Renal pelvis (tissue), 4 donors: ENCODE measurements around the gene ANKDD1A. TPM values are rescaled to one million over a fixed set of nuclear protein-coding genes. Genes with fewer than 3 reads are reported as not detected.

Source experiments
- DNase-seq: peaks from one replicate; pipeline ENCODE4 v3.0.0-alpha.2; 2013
- polyA plus RNA-seq, 3 donors: library from polyadenylated mRNA; unstranded; fragments of 120-200 nt; gene quantifications; one replicate each; pipeline ENCODE4 v1.2.1, GENCODE V29; 2013; ENCODE audit not compliant: insufficient read length in 3 of 3

Gene ANKDD1A
- polyA plus RNA-seq, 3 donors, result 5.1 to 10.0 (median 7.8) TPM

DNA sequence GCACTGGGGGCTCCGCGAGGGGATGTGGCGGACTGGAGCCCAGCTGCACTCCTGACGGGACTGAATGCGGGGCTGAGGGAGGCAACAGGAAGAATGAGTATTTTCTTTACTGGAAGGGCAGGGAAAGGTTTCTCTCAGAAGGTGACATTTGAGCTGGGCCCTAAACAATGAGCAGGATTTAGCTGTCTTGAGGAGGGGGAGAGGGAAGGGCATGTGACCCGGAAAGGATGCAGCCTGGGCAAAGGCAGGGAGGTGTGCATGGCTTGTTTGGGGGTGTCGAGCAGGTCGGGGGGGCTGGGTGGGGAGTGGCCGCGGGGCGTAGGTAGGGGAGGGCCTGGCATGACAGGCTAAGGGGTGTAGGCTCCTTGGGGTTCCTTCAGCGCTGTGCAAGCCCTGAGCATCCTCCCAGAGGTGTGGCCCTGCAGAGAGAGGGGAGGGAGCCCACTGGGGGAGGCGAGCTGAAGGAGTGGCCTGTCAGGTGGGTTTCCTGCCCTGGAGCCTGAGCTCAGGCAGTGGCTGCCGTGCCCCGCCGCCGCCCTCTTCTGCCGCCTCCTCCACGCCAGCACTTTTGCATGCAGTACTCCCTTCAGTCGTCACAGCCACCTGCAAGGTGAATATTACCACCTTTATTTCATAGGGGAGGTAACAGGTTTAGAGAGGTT is 17.2 kb upstream of the ANKDD1A start:
- DNase-seq, result no peak

DNA sequence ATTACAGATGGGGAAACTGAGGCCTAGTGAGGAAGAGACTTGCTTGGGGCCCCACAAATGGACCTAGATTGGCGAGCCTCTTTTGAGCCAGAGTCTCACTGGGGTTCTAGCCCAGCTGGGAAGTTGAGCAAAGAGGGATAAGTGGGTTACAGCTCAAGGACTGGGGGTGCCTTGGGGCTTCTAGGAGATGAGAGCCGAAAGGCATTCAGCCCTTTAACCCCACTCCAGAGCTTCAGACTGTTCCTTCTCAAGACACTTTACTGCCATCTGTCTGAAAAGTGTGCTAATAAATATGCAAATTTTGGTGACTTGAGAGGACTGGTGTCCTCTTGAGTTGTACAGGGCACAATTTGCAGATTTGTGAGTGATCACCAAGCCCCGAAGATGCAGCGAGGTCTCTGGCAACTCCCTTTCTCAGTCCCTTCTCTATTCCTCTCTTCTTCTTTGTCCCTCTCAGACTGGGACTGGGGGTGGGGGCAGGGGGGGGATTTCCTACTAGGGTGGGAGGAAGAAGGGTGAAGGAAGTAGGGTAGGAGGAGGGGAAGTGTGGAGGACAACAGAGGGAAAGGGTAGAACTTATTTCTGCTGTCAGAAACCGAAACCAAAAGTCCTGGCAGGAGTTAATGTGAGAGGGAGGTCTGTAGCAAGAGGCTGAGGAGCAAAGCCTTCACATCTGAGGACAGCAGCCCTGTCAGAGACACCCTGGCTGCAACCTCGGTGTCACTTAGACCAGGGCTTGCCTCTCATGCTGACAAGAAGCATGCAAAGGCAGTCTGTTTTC is 16.2 kb upstream of the ANKDD1A start:
- no peak for DNase-seq

DNA sequence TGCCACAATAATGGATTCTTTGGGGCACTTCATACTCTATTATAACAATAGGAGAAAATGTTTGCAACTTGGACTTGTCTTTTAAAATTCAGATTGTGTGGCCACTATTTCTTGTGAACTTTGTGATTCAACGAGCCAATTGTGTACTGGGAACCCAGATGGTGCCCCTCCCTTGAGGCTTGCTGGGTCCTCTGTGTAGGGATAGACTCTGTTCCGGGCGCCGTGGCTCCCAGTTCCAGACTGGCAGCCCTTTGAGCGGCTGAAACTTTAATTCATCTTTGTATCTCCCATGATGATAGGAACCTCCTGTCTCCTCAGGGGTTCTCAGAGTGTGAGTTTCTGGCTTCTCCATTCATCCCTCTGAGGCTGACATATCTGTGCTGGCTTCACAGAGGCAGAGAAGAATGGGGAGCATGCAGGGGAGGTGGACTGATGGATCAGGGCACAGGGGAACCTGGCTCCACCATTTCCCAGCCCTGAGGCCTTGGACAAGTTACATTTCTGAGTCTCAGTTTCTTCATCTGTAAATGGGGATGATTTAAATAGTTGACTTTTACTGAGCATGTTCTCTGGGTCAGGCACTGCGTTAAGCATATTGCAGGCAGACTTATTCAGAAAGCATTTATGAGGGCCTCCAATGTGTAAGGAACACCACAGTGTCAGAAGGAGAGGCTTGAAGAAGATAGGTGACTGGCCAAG is 15.2 kb upstream of the ANKDD1A start:
- DNase-seq, result no peak

DNA sequence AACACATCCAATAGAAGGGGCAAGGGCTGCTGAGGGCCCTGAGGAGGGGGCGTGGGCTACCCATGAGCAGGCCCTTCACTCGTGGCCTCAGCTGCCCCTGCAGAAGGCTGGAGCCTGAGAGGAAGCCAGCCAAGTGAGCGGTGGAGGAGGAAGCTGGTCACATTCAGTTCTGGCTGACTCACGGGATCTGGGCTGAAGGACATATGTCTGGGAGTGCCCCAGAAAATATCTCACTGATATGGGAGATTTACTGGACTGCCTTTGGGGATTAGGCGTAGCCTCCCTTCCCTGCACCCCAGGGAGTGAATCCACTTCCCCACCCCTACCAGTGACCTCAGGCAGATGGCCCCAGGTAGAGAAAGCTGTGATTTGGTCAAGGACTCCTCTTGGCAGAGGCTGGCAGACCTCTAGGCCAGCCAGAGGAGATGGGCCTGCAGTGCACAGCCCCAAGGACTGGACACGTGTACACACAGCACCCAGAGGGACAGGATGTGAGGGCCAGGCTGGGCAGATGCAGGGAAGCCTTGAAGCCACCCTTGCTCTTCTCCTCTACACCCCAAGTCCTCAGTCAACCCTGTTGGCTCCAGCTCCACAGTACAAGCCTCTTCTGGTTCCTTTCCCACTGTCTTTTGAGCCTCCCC is 14.2 kb upstream of the ANKDD1A start:
- DNase-seq, result no peak

DNA sequence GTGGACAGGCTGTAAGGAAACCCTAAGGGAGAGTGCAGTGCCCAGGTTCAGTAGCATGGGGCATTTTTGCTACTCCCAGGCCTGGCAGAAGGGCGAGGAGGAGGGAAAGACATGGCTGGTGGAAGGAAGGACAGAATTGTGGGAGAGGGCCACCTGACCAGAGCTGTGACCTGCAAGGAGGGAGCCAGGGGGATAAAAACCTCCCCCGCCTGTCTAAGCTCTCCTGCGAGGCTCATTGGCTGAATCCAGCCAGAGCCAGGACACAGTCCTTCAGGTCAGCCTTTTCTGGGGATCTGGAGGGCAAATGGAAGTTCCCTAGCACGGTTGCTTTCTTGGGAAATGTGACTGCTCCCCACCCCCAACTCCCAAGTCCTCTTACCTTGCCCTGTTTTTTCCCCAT is 13.3 kb upstream of the ANKDD1A start:
- no peak for DNase-seq

DNA sequence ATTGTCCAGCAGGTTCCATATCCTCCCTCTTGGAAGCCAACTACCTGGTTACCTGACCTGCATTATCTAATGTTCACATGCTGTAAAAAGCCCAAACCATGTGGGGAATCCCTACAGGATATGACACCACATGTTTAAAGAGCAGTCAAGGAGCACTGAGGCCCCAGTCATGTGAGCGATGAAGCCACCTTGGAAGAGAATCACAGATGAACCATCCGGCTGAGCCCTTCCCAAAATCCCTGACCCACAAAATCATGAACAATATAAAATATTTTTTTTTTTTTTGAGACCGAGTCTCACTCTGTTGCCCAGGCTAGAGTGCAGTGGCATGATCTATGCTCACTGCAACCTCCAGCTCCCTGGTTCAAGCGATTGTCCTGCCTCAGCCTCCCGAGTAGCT is 10.6 kb upstream of the ANKDD1A start:
- no peak for DNase-seq

DNA sequence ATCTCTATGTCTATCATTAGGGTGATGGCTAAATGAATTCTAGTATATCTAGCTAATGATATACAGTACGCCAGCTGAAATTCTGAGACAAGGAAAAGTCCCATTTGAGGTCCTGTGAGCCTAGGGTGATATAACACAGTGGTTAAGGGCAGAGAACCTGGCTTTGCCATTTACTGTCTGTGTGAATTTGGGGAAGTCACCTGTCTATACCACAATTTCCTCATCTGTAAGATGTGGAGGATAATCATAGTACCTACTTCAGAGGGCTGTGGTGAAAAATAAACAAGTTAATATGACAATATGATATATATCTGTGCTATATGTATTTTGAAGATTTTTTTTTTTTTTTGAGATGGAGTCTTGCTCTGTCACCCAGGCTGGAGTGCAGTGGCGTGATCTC is 9.8 kb upstream of the ANKDD1A start:
- no peak for DNase-seq

DNA sequence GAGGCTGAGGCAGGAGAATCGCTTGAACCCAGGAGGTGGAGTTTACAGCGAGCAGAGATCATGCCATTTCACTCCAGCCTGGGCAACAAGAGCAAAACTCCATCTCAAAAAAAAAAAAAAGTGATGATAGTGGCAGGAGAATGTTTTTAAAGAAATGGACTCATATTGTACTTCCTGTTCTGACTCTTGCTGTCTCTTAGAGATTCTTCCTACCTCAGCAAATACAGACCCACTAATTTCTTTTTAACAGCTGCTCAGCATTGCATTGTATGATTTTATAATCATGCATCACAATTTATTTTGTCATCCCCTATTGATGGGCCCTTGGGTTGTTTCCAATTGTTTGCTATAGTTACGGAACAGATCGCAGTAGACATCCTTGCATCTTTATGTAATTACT is 8.8 kb upstream of the ANKDD1A start:
- DNase-seq, result no peak

DNA sequence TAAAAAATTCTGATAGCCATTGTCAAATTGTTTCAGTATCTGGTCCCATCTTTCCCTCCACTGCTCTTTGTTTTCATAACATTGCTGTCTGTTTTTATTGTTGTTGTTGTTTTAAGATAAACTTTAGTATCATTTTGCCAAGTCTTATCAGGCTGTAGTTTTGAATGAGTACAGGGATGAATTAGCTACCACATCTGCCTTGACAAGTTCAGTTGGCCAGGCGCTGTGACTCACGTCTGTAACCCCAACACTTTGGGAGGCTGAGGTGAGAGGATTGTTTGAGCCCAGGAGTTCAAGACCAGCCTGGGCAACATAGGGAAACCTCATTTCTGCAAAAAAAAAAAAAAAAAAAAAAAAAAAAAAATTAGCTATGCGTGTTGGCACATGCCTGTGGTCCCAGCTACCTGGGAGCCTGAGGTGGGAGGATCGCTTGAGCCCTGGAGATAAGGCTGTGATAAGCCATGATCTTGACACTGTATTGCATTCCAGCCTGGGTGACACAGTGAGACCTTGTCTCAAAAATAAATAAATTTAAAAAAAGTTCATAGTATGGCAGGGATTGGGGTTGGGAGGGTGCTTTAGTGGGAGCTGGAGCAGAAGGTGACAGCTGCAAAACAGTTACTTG is 8.3 kb upstream of the ANKDD1A start:
- no peak for DNase-seq

DNA sequence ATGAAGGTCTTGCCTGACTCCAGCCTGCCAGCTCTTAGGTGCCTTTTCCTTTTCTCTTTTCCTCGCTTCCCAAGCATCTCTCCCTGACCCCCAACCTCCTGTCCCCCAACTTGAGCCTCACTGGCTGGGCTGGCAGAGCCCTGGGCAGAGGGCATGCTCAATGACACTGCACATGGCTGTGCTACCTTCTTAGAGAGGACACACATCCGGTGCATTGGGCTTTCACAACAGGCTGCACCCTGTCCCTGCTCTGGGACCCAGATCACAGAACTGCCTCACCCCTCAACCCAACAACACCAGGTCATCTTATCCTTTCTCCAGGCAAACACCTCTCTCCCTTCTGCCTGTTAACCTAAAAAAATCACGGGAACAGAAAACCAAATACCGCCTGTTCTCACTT is 7.5 kb upstream of the ANKDD1A start:
- DNase-seq, result no peak

DNA sequence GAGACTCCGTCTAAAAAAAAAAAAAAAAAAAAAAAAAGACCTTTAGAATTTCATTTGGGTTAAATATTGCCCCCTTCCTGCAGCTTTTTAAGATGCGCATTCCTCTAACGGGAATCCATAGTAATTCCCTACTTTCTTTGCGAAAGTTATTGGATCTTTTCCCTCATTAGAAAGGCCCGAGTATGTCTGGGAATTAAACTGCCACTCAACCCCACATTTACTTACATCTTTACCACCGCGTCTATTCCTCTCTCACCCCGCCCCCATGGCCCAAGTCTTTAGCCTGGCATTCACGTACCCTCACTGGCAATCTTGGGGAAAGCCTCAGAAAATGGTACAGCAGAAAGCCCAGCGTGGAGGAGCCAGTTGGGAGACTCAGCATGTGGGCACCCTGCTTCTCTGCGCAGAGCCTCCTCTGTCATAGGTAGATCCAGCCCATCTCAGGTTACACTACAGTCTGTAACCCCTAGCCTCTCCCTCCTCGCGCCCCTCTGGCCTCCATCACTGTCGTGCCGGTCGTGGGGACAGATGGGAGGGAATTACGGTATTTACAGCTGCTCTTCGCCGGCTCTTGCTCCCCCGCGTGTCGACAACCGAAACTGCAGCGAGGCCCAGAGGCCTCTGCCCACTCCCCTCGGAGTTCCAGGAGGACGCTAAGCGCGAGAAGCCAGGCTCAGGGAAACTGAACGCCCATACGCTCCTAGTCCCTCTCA is 6.4 kb upstream of the ANKDD1A start:
- peak; percentile 67 for DNase-seq

DNA sequence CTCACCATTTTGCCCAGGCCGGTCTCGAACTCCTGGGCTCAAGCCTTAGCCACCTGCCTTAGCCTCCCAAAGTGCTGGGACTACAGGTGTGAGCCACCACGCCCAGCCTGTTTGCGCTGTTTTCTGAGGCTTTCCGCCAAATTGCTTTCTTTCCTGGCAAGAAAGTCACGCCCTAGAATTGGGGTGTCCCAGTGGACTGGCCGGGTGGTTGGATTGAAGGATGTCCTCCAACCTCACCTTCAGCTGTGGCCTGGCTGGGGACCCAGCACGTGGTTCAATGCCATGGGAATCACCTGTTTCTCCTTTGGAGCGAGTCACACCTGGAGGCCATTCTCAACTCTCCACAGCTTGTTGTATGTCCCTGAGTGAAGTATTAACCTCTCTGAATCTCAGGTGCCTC is 5.8 kb upstream of the ANKDD1A start:
- DNase-seq, result no peak

DNA sequence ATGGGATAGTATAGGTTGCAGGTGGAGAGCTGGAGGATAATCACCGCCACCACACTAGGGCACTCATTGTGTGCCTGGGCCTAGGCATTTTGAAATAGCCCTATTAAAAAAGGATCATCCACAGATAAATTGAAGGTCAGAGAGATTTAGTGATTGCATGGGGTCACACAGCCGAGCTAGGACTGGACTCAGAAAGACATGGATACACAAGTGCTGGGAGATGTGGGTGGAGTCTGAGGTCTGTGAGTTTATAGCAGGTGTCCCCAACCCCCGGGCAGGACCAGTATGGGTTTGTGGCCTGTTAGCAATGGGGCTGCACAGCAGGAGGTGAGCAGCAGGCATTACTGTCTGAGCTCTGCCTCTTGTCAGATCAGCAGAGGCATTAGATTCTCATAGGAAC is 5.3 kb upstream of the ANKDD1A start:
- DNase-seq, result no peak

DNA sequence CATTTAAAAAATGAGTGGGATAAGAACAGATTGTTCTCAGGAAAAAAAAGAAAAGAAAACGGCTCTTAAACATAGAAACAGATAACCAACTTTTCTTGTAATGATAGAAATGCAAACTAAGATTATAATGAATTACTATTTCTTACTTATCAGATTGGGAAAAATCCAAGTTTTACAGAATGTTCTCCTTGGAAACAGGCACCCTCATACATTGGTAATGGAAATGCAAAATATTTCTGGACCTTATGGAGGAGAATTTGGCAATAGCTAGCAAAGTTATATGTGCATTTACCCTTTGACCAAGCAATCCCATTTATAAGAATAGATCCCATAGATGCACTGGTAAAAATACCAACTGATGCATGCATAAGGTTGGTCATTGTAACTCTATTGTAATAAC is 3.7 kb upstream of the ANKDD1A start:
- no peak for DNase-seq

DNA sequence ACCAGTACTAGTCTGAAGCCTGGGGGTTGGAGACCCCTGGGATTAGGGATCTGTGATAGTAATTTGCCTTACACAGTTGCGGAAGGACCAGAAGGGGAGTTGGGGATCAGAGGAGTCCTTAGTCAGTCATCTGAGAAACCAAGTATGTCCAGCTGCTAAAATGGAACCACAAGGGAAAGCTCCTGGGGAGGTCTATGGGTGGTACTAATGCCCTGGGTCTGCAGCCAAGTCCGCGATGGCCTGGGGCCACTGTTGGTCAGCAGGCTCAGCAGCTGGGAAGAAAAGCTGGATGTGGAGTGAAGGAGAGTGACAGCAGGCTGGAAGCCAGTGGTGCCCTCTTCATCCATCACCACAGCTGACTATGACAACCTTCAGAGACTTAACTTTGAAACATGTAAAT is 2.2 kb upstream of the ANKDD1A start:
- no peak for DNase-seq

DNA sequence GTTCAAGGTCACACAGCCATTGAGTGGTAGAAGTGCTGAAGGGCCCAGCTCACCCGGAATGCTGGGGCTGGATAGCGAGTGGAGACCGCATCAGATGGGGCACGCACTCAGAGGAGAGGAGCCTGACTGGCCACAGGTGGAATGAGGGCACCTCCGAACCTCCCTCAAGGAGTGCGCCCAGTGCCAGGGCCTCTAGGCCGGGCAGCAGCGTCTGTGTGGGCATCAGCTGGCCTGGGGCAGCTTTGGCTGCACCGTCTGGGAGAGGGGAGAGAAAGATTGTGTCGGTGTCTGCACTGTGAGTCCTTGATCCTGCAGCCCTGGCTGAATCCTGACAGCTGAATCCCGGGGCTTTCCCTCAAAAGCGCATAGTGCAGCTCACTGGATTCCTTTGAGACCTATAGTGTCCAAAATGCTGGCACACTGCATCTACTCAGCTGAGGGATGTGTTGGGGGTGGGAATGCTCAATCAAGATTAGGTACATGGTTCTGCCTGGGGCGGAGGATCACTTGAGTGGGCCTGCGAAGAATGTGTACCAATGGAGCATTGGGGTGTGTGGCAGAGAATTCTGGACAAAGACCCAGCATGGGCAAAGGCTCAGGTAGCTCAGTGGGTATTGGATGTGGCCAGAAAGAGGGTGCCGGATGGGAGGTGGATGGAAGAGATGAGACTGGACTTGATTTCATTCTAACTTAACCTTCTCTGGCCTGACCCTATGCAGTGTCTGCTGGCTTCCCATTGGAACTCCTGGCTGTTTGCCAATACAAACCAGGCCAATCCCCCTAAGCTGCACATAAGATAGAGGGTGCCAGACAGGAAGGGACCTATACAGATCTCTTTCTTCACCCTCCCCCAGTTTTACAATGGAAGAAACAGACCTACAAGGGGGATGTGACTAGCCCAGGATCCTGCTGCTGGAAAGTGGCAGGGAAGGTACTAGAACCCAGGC is 950 bp downstream of the ANKDD1A start:
- DNase-seq, result no peak

DNA sequence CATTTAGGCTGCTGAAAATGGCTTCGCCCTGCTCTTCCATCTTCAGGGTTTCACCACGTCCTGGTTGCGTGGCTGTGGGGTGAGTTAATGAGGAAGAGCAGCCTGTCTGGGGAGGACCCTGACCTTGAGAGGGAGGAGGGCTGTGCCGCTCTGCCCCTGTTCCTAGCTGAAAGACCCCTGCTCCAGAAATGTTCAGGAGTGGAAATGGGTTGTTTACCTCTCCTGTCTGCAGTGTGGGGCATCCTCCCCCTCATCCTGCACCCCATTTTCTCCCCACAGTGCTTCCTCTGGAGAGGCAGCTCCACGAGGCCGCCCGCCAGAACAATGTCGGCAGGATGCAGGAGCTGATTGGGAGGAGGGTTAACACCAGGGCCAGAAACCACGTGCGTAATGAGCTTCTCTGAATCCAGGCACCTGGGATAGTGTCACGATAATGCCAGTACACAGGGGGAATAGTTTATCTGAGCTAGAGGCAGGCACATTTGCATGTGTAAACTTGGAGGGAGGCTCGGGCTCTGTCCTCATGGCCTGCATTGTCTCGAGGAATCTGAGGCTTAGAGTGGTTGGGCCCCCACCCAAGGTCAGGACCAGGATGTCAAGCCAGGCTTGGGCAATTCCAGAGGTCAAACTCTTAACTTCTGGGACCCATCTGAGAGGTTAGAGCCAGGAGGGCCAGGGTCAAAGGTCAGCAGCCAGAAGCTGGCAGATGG is 4.0 kb downstream of the ANKDD1A start:
- DNase-seq, result no peak

DNA sequence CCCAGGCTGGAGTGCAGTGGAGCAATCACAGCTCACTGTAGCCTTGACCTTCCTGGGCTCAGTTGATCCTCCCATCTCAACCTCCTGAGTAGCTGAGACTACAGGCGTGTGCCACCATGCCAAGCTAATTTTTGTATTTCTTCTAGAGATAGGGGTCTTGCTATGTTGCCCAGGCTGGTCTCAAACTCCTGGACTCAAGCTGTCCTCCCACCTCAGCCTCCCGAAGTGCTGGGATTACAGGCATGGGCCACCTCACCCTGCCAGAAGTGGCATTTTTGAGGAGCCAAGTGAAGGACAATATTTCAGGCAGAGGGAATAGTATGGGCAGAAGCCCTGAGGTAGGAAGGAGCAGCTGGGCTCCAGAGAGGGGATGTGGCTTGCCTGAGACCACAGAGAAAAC is 4.7 kb downstream of the ANKDD1A start:
- DNase-seq, result no peak

DNA sequence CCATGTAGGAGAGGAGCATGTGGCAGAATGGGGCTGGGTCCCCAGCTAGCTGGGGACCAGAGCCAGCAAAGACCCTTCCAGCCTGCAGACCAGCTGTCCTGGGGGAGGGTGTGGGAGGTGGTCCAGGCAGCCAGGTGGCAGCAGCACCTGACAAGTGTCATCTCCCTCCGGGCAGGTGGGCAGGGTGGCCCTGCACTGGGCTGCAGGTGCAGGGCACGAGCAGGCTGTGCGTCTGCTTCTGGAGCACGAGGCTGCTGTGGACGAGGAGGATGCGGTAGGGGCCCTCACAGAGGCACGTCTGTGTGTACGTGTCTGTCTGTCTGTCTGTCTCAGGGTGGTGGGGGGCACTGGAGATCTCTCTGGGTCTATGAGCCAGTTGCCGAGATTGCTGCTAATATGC is 5.5 kb downstream of the ANKDD1A start:
- no peak for DNase-seq

DNA sequence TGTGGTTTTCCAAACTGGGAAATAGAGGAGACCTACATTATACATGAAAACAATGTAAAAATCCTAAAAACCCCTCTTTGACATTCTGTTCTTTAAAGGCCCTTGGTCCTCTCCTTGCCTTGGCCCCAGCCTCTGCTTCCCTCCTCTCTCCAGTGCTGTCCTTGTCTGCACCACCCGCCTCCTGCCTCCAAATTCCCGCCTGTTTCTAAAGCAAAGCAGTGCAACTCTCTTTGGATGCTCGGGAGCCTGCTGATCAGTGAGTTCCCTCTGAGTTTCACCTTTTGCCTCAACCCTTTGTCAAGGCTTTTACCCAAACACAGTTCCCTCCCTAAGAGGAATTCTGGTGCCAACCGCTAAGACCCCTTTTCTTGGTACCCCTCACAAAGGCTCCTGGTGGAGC is 8.0 kb downstream of the ANKDD1A start:
- no peak for DNase-seq
